NCI-H1930 (cell line): ENCODE data around the gene RAB11FIP2.

ENCODE experiments used
- DNase-seq, 2 experiments: peaks; one replicate each; lab custom pipeline; 2025; lab: John Stamatoyannopoulos, UW

Gene RAB11FIP2

DNA sequence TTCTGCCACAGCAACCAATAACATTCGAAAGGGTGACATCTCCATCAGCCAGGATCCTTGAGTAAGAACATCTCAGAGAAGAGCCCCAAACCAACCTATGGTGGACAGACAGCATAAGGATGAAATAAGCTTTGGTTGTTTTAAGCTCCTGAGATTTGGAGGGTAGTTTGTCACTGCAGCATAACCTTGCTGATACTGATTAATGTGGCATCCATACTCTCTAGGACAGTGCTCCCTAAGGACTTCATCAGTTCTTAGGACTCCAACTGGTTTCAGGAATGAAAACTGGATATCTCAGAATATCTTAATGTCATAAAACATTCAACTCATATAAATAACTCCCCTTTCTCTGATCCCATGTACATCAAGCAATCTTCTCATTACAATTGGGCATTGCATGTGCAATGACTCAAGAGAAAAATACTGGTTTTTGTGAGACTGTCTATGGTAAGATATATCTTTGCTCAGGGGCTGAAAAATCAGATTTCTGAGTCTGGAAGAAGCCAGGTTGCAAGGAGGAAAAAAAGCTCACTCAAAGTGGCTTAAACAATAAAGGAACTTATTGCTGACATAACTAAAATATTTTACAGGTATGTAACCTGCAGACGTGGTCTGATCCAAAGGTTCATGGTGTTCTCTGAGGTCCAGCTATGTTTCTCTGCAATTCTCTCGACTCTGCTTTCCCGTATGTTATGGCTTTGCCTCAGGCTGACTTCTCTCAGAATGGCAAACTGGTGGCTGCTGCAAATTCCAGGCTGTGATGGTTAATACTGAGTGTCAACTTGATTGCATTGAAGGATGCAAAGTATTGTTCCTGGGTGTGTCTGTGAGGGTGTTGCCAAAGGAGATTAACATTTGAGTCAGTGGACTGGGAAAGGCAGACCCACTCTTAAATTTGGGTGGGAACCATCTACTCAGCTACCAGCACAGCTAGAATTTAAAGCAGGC, 65.7 kb downstream of the RAB11FIP2 start:
- no peak for DNase-seq

DNA sequence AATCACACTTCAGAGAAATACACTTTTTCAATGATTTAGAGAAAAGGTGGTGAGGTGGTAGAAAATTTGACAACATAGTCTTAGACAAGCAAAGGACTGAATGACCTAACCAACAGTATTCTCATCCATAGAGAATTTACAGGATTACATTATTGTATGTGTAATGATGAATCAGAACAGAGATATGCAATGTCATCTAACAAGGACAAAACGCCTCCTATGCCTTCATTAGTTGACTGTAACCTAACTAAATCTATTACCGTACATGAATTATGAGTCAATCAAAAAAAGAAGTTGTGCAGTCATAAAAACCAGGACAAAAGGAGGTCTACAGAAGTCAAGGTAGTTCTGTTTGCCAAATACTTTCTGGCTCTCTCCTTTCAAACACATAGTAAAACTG, 66.5 kb downstream of the RAB11FIP2 start:
- DNase-seq = no peak

DNA sequence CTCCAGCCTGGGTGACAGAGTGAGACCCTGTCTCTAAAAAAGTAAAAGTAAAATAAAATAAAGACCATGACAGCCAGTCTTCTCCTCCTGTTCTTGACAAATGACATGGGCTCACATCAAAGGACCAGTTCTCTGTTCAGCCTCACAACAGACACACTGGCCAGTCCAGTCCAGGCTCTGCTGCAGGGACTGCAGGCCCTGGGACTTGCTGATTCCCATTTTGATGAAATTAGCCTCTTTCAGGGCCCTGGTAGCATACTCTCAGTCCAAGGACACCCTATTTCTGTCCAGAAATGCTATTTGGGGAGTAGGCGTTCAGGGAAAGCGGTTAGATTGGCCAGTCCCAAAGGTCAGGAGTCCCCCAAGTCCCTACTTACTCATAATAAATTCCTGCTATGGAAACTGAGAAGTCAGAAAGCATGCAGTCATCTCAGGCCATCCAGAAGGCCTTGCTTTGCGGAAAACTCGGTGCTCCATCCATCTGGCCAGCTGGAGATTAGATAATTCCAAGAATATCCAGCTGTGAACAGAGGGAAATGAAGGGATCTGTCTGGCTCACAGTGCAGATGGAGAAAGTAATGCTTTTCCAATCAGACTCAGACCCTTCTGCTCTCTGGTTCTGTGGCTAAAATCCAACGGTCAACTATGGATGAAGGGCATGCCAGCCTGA, 74.4 kb downstream of the RAB11FIP2 start:
- no peak for DNase-seq

DNA sequence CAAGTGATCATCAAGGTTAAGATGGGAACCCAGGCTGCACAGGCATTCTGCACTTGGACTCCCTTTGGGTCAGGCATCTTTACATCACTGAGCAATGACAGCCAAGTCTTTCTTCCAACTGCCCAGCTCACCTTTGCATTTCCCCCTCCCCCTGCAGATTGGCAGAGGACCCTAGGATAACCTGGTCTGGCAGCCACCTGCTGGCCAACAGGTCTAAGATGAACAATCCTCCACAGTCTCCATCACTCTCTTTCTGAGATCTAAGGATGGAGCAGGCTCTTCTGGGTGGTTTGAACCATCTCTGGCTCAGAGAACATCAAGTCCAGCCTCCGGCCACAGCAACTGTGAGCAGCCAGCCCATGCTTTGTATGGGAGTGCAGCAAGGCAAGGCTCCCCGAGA, 75.8 kb downstream of the RAB11FIP2 start:
- DNase-seq = no peak

DNA sequence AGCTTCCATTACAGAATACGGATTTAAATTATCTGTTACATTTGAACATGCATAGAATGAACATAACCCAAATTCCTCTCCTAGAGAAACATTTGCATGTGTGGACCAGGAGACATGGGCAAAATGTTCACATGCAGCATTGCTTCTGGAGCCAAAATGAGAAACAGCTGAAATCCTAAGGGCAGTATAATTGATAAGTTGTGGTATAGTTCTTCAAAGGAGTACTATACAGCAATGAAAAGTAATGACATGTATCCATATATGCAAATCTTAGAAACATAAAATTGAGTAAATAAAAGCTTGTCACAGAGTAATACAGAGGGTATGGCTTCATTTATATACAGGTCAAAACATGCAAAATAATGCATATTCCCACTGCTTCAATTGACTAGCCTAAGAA, 77.1 kb downstream of the RAB11FIP2 start:
- no peak for DNase-seq

DNA sequence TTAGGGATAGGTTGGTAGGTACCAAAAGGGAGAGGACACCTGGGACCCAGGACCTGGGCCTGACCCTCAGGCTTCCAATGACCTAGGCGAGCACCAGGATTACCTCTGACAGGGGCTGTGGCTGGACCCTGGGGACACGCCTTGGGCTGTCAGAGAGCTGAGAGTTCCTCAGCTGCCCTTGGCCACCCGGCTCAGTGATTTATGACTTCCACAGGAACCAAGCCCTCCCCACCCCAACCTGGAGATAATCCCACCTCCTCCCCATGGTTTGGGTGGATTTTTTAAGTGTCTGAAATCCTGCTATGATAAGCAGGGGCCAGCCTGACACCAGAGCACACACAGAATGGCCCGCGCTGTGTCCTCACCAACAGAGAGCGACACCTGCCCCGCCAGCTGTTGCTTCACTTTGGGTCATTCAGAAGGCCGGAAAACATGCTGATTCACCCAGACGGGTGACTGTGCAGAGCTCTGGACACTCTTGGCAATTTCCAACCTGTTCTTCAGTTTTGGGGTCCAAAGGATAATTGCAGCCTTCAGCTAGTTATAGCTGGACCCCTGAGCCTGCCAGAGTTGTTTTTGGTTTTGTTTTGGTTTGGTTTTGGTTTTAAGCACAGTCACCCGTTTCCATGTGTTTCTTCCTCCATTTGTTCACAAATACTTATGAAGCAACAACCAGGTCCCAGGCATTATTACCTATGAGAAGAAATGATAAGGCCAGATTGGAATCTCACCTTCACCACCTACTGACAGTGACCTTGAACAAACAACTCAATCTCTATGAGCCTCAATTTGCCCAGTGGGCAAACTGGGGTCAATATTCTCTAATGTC, 78.2 kb downstream of the RAB11FIP2 start:
- DNase-seq = peak in 1 of 2 experiments; percentile 11

DNA sequence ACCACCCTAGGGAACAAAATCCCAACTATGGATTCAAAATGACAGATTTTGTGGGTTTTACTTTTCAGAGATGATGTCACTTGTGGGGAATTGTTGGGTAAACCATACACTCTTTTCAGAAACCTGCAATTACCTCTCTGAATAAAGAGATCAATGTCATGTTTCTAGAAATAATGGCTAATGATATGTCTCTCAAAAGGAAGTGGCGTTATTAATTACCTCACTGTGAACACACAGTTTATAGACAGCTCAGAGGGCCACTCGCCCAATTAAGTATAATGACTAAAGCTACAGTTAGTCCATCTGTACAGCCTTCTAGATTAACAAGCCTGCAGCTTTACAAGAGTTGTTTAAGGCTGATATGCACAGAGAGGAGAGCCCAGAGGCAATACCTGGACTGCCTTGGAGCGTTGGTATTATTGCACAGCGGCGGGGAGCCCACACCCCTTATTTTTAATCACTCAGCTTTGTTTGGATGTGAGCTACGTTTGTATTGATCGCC, 79.5 kb downstream of the RAB11FIP2 start:
- peak; percentile 76 to 83 for DNase-seq

DNA sequence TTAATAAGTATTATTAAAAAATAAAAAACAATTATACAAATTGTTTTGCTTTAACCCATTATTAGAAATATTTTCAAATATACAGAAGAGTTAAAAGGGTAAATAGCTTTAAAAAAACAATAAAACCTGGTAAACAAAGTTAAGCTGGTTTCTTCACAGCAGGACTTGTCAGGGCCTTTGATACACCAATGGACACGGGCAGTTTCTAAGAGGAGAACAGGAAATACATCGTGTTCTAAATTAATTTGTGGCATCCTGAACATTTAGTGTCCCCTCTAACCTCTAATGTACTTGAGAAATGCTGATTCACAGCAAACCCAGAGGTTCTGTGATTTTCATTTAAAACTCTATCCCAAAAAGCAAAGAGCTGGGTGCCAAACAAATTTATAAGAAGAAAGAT, 80.8 kb downstream of the RAB11FIP2 start:
- no peak for DNase-seq

DNA sequence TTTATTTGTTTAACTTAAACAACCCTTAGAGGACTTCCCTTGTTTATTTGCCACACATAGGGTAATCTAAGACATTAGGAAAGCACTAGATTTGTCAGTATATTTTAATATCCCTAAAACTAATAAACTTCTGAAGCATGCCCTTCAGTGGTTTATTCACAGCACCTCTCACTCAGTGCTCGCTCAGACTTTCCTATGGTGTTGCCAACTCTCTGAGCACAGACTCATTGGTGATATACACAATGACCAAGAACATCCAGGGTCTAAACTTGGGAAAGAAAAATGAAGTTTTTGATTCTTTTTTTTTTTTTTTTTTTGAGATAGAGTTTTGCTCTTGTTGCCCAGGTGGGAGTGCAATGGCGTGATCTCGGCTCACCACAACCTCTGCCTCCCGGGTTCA, 82.2 kb downstream of the RAB11FIP2 start:
- no peak for DNase-seq

DNA sequence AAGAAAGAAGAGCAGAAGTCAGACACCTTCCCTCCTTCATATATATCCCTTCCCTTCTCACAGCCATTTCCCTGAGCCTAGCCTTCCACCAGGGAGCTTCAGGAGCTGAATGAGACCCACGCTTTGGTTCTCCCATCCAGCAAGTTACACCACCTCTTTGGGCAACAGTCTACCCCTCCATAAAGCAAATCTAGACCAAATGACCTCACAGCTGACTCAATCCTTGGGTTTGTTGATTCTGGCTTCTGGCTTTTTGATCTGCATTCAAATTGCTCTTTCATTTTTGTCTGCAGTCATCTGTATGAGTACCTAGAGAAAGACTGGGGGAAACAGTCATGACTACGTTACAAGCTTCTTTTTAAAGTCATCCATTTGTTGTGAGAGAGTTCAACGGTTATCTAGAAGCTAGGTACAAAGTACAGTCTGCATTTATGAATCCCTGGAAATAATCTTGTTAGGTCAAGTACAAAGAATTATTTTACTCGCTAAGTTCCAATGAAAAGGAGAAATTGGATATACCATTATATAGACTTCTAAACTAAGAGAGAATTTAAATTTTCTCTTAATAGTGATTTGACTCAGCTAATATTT, 86.3 kb downstream of the RAB11FIP2 start:
- DNase-seq = no peak

DNA sequence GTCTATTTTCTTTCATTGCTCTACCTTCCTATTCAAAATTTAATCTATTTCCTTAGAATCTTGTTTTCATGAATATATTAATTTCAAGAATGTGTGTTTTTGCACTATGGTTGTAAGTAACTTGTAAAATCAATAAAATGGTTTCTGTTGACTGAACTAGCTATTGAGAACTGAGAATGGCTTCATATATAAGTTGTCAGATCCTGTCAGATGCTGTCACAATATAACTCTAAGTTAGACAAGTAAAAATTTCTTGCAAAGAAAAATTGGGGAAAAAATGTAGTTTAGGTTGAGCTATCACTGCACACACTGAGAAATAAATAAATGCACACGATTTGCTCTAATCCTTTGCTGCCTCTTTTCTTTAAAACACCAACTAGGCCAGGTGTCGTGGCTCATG, 89.8 kb downstream of the RAB11FIP2 start:
- DNase-seq = no peak

DNA sequence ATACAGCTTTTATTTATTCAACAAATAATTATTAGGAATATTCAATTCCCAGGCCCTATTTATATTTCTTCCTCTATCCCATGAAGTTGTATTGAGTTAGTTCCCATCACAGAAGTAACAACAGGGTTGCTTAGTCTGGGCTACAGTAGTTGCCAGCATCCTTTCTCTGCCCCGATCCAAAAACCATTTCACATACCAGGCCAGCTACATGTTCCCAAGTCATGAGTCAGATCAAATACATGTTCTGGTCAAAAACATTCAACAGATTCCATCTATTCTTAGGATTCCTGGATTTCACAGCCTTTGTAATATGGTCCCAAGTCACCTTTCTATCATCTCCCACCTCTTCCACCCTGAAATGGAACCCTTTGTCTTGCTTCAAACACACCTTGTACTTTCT, 91.6 kb downstream of the RAB11FIP2 start:
- DNase-seq = no peak
